ENCODE results near the gene RBFOX2.

The RBFOX2 gene

DNA sequence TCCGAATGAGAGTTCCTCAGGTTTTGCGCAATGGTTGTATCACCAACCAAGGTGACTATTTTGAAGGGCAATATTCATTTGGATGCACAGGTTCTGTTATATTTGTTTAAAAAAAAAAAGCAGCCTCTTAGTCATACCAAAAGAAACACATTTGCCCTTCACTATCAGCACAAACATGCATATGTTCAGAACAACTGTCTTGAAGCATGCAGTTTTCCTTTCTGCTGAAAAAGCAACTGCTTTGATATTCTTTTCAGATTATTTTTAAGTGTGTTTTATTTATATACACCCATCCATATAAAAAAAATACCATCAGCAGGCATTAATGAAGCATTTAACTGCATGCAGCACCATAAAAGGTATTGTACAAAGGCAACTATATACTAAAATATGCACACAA lies 67.8 kb downstream of the RBFOX2 start:
- no peak overlapping the region for H2BK5ac ChIP-seq (ENCODE audit: low read length)
- no peak overlapping the region for H3K18ac ChIP-seq (ENCODE audit: low read length)
- H3K4ac ChIP-seq (ENCODE audit: low read depth, low read length): no peak overlapping the region
- H2BK15ac ChIP-seq (replicated peaks; ENCODE audit: low read depth): no peak overlapping the region
- H3K36me3 ChIP-seq (ENCODE audit: control insufficient read depth, insufficient read depth, low read length): no peaks in the 10 kb centered on the region
- H2BK120ac ChIP-seq (ENCODE audit: low read depth, low read length): no peak overlapping the region
- peaks cover 17% of the 10 kb centered on the region for H3K79me1 ChIP-seq (ENCODE audit: low read length)
- H3K27ac ChIP-seq (ENCODE audit: low read depth, low read length): no peak overlapping the region
- peaks cover 2% of the 10 kb centered on the region for H3K4me1 ChIP-seq (ENCODE audit: control insufficient read depth, low read depth, low read length)
- H3K4me3 ChIP-seq (ENCODE audit: low read length): no peak overlapping the region
- no peak overlapping the region for H3K23ac ChIP-seq (ENCODE audit: low read length)
- peaks cover 21% of the 10 kb centered on the region for H3K79me2 ChIP-seq (ENCODE audit: control insufficient read depth, insufficient read depth, low read length)
- no peak for DNase-seq
- H4K5ac ChIP-seq (ENCODE audit: low read length): no peak overlapping the region
- no peak overlapping the region for H3K56ac ChIP-seq (ENCODE audit: low read length)
- no CpG with 5 or more reads among the region's 2 CpGs for WGBS (ENCODE audit: extremely low coverage, insufficient coverage, low lambda C conversion rate)
- no peak overlapping the region for H4K8ac ChIP-seq (ENCODE audit: low read depth, low read length)
- no peaks in the 10 kb centered on the region for H3K27me3 ChIP-seq (ENCODE audit: insufficient read depth, low read length, poor library complexity)
- H3K4me2 ChIP-seq (ENCODE audit: low read length): no peak overlapping the region
- H2AK5ac ChIP-seq (ENCODE audit: low read length): no peak overlapping the region
- no peak overlapping the region for H3K9ac ChIP-seq (ENCODE audit: low read length)

DNA sequence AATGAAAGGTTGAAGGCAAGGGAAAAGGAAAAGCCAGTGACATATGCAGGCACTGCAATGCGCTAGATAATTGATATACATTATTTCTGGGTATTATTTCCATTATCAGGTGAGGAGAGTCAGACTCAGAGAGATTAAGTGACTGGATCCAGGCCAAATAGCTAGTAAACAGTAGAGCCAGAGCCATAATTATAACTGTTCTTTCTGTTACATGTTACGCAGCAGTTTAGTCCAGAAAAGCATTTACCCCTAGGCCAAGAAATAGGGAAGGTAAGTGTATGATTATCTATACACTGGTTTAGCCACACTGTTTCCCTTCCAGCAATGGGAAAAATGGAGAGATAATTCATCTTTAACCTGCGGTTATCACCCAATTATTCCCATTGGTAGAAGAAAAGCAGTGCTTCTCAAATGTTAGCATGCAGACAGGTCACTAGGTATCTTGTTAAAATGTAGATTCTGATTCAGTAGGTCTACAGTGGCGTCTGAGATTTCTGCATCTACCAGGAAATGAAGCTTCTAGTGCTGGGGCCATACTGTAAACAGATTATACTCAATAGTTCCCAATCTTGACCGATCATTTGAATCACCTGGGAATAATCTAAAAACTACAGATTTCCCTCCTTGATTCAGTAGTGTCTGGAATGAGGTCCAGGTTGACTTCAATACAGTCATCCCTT lies 69.4 kb downstream of the RBFOX2 start:
- no peak overlapping the region for H3K56ac ChIP-seq (ENCODE audit: low read length)
- H3K27ac ChIP-seq (ENCODE audit: low read depth, low read length): no peak overlapping the region
- H3K27me3 ChIP-seq (ENCODE audit: insufficient read depth, low read length, poor library complexity): no peaks in the 10 kb centered on the region
- H2BK120ac ChIP-seq (ENCODE audit: low read depth, low read length): no peak overlapping the region
- H3K36me3 ChIP-seq (ENCODE audit: control insufficient read depth, insufficient read depth, low read length): no peaks in the 10 kb centered on the region
- peaks cover 2% of the 10 kb centered on the region for H3K4me1 ChIP-seq (ENCODE audit: control insufficient read depth, low read depth, low read length)
- H2BK5ac ChIP-seq (ENCODE audit: low read length): no peak overlapping the region
- H4K5ac ChIP-seq (ENCODE audit: low read length): no peak overlapping the region
- H3K9ac ChIP-seq (ENCODE audit: low read length): no peak overlapping the region
- H3K4me2 ChIP-seq (ENCODE audit: low read length): no peak overlapping the region
- H2AK5ac ChIP-seq (ENCODE audit: low read length): no peak overlapping the region
- whole genome bisulfite sequencing (ENCODE audit: extremely low coverage, insufficient coverage, low lambda C conversion rate): no CpG with 5 or more reads among the region's 5 CpGs
- no peak for DNase-seq
- no peak overlapping the region for H4K8ac ChIP-seq (ENCODE audit: low read depth, low read length)
- H3K79me1 ChIP-seq (ENCODE audit: low read length): peaks cover 19% of the 10 kb centered on the region
- H3K79me2 ChIP-seq (ENCODE audit: control insufficient read depth, insufficient read depth, low read length): peaks cover 24% of the 10 kb centered on the region
- no peak overlapping the region for H3K18ac ChIP-seq (ENCODE audit: low read length)
- no peak overlapping the region for H3K23ac ChIP-seq (ENCODE audit: low read length)
- H3K4me3 ChIP-seq (ENCODE audit: low read length): no peak overlapping the region
- no peak overlapping the region for H2BK15ac ChIP-seq (replicated peaks; ENCODE audit: low read depth)
- no peak overlapping the region for H3K4ac ChIP-seq (ENCODE audit: low read depth, low read length)

- Histone ChIP-seq H3K9ac (ENCODE audit: low read length) (no peak overlapping the region), H3K4me1 (ENCODE audit: control insufficient read depth, low read depth, low read length) (peaks cover 2% of the 10 kb centered on the region), H2AK5ac (ENCODE audit: low read length) (no peak overlapping the region), H3K4ac (ENCODE audit: low read depth, low read length) (no peak overlapping the region), H2BK15ac (replicated peaks; ENCODE audit: low read depth) (no peak overlapping the region), H3K79me1 (ENCODE audit: low read length) (peaks cover 19% of the 10 kb centered on the region), H3K27me3 (ENCODE audit: insufficient read depth, low read length, poor library complexity) (no peaks in the 10 kb centered on the region), H3K4me2 (ENCODE audit: low read length) (no peak overlapping the region), H2BK120ac (ENCODE audit: low read depth, low read length) (no peak overlapping the region), H3K36me3 (ENCODE audit: control insufficient read depth, insufficient read depth, low read length) (no peaks in the 10 kb centered on the region), H4K8ac (ENCODE audit: low read depth, low read length) (no peak overlapping the region), H3K18ac (ENCODE audit: low read length) (no peak overlapping the region), H3K56ac (ENCODE audit: low read length) (no peak overlapping the region), H2BK5ac (ENCODE audit: low read length) (no peak overlapping the region), H3K23ac (ENCODE audit: low read length) (no peak overlapping the region), H4K5ac (ENCODE audit: low read length) (no peak overlapping the region), H3K27ac (ENCODE audit: low read depth, low read length) (no peak overlapping the region), H3K79me2 (ENCODE audit: control insufficient read depth, insufficient read depth, low read length) (peaks cover 24% of the 10 kb centered on the region), H3K4me3 (ENCODE audit: low read length) (no peak overlapping the region)
- DNase-seq: no peak
- WGBS (ENCODE audit: extremely low coverage, insufficient coverage, low lambda C conversion rate): no CpG with 5 or more reads among the region's 2 CpGs
These were observed 70.3 kb downstream of the RBFOX2 start for GRCh38 chr22:35958334-35958733.

DNA sequence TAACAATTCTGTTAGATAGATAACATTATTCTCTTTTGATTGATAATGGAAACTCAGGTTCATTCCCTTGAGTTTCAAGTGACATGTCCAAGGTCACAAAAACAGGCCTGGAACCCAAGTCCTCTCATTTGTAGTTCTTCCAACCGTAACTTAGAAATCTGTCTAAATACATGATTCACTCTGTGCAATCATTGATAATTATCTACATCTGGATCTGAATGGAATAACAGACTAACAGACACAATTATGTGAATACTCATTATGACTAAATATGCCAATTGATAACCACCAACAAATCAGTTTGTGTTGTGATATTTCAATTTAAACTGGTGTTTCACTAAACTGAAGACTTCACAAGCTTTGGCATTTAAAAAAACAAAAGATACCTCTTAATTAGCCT lies 71.0 kb downstream of the RBFOX2 start:
- DNase-seq: no peak
- Histone ChIP-seq H3K27ac (ENCODE audit: low read depth, low read length) (no peak overlapping the region), H3K56ac (ENCODE audit: low read length) (no peak overlapping the region), H3K36me3 (ENCODE audit: control insufficient read depth, insufficient read depth, low read length) (no peaks in the 10 kb centered on the region), H3K27me3 (ENCODE audit: insufficient read depth, low read length, poor library complexity) (no peaks in the 10 kb centered on the region), H3K4ac (ENCODE audit: low read depth, low read length) (no peak overlapping the region), H2BK120ac (ENCODE audit: low read depth, low read length) (no peak overlapping the region), H2BK15ac (replicated peaks; ENCODE audit: low read depth) (no peak overlapping the region), H3K4me2 (ENCODE audit: low read length) (no peak overlapping the region), H4K5ac (ENCODE audit: low read length) (no peak overlapping the region), H3K79me1 (ENCODE audit: low read length) (peaks cover 19% of the 10 kb centered on the region), H3K9ac (ENCODE audit: low read length) (no peak overlapping the region), H3K23ac (ENCODE audit: low read length) (no peak overlapping the region), H3K4me1 (ENCODE audit: control insufficient read depth, low read depth, low read length) (peaks cover 2% of the 10 kb centered on the region), H2BK5ac (ENCODE audit: low read length) (no peak overlapping the region), H3K18ac (ENCODE audit: low read length) (no peak overlapping the region), H4K8ac (ENCODE audit: low read depth, low read length) (no peak overlapping the region), H2AK5ac (ENCODE audit: low read length) (no peak overlapping the region), H3K79me2 (ENCODE audit: control insufficient read depth, insufficient read depth, low read length) (peaks cover 24% of the 10 kb centered on the region), H3K4me3 (ENCODE audit: low read length) (no peak overlapping the region)
- WGBS (ENCODE audit: extremely low coverage, insufficient coverage, low lambda C conversion rate): no CpG with 5 or more reads among the region's 1 CpG

- Histone ChIP-seq H3K4me1 (ENCODE audit: control insufficient read depth, low read depth, low read length) (peaks cover 2% of the 10 kb centered on the region), H2BK120ac (ENCODE audit: low read depth, low read length) (no peak overlapping the region), H2AK5ac (ENCODE audit: low read length) (no peak overlapping the region), H3K27ac (ENCODE audit: low read depth, low read length) (no peak overlapping the region), H3K4ac (ENCODE audit: low read depth, low read length) (no peak overlapping the region), H3K27me3 (ENCODE audit: insufficient read depth, low read length, poor library complexity) (no peaks in the 10 kb centered on the region), H4K5ac (ENCODE audit: low read length) (no peak overlapping the region), H3K23ac (ENCODE audit: low read length) (no peak overlapping the region), H3K56ac (ENCODE audit: low read length) (no peak overlapping the region), H3K79me1 (ENCODE audit: low read length) (peaks cover 21% of the 10 kb centered on the region), H2BK5ac (ENCODE audit: low read length) (no peak overlapping the region), H3K4me2 (ENCODE audit: low read length) (no peak overlapping the region), H4K8ac (ENCODE audit: low read depth, low read length) (no peak overlapping the region), H3K4me3 (ENCODE audit: low read length) (no peak overlapping the region), H3K18ac (ENCODE audit: low read length) (no peak overlapping the region), H3K9ac (ENCODE audit: low read length) (no peak overlapping the region), H2BK15ac (replicated peaks; ENCODE audit: low read depth) (no peak overlapping the region), H3K36me3 (ENCODE audit: control insufficient read depth, insufficient read depth, low read length) (no peaks in the 10 kb centered on the region), H3K79me2 (ENCODE audit: control insufficient read depth, insufficient read depth, low read length) (peaks cover 24% of the 10 kb centered on the region)
- no peak for DNase-seq
- no CpG with 5 or more reads among the region's 3 CpGs for WGBS (ENCODE audit: extremely low coverage, insufficient coverage, low lambda C conversion rate)
These were observed 71.8 kb downstream of the RBFOX2 start for GRCh38 chr22:35956850-35957249.

DNA sequence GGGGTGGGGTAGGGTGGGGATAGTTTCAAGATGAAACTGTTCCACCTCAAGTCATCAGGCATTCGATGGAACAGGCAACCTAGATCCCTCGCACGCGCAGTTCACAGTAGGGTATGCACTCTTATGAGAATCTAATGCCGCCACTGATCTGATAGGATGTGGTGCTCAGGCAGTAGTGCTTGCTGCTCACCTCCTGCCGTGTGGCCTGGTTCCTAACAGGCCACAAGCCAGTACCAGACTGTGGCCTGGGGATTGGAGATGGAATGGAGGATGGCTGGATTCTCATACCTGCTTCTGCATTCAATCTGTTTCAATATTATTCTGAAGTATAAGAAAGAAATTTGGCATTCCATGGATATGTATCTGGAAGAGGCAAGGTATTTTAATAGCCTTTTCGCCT lies 73.1 kb downstream of the RBFOX2 start:
- Histone ChIP-seq H3K4ac (ENCODE audit: low read depth, low read length) (no peak overlapping the region), H3K36me3 (ENCODE audit: control insufficient read depth, insufficient read depth, low read length) (no peaks in the 10 kb centered on the region), H4K8ac (ENCODE audit: low read depth, low read length) (no peak overlapping the region), H3K4me2 (ENCODE audit: low read length) (no peak overlapping the region), H2BK15ac (replicated peaks; ENCODE audit: low read depth) (no peak overlapping the region), H3K79me2 (ENCODE audit: control insufficient read depth, insufficient read depth, low read length) (peaks cover 20% of the 10 kb centered on the region), H3K79me1 (ENCODE audit: low read length) (peaks cover 21% of the 10 kb centered on the region), H4K5ac (ENCODE audit: low read length) (no peak overlapping the region), H3K9ac (ENCODE audit: low read length) (no peak overlapping the region), H3K27me3 (ENCODE audit: insufficient read depth, low read length, poor library complexity) (no peaks in the 10 kb centered on the region), H3K56ac (ENCODE audit: low read length) (no peak overlapping the region), H3K4me1 (ENCODE audit: control insufficient read depth, low read depth, low read length) (peaks cover 2% of the 10 kb centered on the region), H2AK5ac (ENCODE audit: low read length) (no peak overlapping the region), H3K23ac (ENCODE audit: low read length) (no peak overlapping the region), H2BK120ac (ENCODE audit: low read depth, low read length) (no peak overlapping the region), H3K18ac (ENCODE audit: low read length) (no peak overlapping the region), H3K27ac (ENCODE audit: low read depth, low read length) (no peak overlapping the region), H2BK5ac (ENCODE audit: low read length) (no peak overlapping the region), H3K4me3 (ENCODE audit: low read length) (no peak overlapping the region)
- no peak for DNase-seq
- WGBS (ENCODE audit: extremely low coverage, insufficient coverage, low lambda C conversion rate): no CpG with 5 or more reads among the region's 7 CpGs
